SHP77 treated with DMSO at 0.1 percent for 48 hours (cell line): ENCODE measurements around the gene IKBIP.
"Not testable (repeated sequence)": the region's sequence is repeated elsewhere in the genome, so short reads cannot be mapped to it uniquely, and the experiment has no call there.

Experiments used
- DNase-seq: peaks from one replicate; lab custom pipeline; 2025; lab: John Stamatoyannopoulos, UW

Gene IKBIP, protein sequence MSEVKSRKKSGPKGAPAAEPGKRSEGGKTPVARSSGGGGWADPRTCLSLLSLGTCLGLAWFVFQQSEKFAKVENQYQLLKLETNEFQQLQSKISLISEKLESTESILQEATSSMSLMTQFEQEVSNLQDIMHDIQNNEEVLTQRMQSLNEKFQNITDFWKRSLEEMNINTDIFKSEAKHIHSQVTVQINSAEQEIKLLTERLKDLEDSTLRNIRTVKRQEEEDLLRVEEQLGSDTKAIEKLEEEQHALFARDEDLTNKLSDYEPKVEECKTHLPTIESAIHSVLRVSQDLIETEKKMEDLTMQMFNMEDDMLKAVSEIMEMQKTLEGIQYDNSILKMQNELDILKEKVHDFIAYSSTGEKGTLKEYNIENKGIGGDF

DNA sequence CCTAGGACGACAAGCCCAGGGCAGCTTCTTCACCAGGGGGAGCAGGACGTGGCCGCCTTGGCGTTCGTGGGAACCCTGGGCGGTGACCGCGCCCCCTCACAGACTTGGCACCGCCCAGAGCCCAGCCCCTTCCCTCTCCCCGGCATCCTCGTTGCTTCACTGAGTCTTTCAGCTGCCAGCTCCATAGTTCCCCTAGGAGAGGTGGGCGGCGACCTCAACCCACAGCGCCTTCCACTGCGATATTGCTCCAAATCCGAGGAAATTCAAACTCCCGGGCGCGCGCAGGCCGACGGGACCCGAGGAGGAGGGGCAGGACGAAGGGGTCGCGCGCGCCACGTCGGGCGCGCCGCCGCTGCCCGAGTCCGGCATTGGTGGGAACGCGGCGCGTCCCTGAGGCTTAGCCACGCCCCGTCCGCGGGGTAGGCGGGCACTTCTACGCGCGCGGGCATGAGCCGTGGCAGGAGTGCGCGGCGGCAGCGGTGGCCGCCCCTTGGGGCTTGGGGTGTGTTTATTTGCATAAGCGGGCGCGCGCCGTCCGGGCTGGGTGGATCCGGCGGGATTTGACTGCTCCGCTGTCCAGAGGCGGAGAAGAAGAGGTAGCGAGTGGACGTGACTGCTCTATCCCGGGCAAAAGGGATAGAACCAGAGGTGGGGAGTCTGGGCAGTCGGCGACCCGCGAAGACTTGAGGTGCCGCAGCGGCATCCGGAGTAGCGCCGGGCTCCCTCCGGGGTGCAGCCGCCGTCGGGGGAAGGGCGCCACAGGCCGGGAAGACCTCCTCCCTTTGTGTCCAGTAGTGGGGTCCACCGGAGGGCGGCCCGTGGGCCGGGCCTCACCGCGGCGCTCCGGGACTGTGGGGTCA, at the start of gene IKBIP, which contains the start of gene APAF1:
Gene IKBIP (minus strand): TSS at position 77 of the 860 bp plus-strand sequence. CDS start 87 bp downstream, outside the sequence.
Gene APAF1 (plus strand): TSS at position 579 of the 860 bp plus-strand sequence. CDS start 3,070 bp downstream, outside the sequence.
- DNase-seq: peak; percentile 87

DNA sequence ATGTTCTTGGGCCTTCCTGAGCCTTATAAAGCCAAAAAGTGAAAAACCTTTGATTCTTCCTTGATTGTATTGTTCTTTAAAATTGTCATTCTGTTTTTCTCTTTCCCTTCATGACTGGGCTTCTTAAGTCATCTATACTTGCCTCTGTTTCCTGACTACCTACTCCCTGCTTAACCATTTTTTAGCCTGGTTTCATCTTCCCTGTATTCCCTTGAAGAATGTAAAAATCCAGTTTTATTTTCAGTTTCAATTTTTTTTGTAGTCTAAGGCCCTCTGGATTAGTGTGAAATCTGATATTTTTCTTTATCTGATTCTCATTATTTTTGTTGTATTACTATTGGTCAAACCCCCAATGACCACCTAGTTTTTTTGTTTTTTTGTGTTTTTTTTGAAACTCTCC, 46.8 kb upstream of the IKBIP start:
- DNase-seq: no peak

DNA sequence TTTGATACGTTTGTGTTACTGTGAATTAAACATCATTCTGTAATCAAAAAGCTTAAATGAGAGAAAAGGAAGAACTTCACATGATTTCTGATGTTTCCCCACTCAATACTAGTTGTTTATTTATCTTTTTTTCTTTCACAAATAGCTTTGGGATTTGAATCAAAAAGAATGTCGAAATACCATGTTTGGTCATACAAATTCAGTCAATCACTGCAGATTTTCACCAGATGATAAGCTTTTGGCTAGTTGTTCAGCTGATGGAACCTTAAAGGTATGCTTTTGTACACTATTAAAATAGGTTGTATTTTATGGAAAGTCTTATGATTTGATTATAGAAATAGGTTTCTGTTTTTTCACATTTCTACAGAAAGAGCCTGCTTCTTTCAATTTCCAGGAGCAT, 42.0 kb upstream of the IKBIP start:
- DNase-seq: no peak

DNA sequence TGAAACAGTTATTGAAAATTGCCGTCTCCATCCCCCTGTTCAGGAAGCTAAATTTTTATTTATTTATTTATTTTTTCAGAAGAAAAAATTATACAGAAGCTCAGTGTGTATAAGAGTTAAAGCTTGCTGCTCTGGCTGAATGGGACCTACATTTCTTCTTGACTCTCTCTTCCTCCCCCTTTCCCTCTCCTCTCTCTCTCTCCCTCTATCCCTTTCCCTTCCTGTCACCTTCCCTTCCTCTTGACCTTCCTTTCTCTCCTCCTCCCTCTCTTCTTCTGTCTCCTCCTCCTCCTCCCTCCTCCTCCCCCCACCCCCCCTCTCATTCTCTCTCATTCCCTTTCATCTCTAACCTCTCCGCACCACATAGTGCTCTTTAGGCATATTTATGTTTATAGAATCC, 39.6 kb upstream of the IKBIP start:
- no peak for DNase-seq

DNA sequence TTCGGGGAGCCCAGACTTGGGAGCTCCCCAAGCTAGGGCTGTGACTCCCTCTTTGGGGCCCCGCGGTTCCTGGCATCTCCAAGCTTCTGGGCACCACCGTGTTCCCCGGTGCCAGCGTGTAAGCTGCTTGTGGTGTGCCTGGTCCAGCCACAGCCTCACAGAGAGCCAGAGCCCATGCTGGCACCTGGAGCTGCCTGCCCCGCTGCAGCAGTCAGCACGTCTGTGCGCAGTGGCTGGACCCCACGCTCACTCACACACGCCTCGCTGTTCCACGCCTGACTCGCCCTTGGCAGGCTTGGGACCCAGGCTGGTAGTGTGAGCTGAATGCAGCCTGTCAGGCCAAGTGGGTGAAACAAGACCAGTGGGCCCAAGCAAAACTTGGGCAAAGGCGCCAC, 35.0 kb upstream of the IKBIP start:
- DNase-seq: no peak

DNA sequence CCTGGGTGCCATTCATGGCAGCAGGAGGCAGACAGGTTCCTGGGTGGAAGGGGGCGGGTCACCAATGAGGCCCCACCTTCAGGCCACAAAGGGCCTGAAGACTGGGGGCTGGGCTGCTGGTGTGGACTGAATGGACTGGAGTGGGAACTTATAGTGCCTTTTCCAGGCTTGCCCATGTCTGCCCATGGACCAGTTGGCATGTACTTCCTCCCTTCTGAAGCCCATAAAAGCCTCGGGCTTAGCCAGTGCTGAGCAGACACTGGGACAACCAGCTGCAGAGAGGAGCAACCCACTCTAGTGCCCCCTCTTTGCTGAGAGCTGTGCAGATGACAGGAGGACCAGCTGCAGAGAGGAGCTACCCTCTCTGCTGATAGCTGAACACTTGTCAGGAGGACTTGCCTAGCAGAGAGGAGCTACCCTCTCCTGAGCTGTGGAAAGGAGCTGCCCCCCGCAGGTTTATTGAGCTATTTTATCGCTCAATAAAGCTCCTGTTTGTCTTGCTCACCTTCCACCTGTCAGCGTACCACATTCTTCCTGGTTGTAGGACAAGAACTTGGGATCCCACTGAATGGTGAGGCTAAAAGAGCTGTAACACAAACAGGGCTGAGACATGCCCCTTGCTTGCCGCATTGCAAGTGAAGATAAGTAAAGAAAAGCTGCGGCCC, 34.5 kb upstream of the IKBIP start:
- DNase-seq: no peak

DNA sequence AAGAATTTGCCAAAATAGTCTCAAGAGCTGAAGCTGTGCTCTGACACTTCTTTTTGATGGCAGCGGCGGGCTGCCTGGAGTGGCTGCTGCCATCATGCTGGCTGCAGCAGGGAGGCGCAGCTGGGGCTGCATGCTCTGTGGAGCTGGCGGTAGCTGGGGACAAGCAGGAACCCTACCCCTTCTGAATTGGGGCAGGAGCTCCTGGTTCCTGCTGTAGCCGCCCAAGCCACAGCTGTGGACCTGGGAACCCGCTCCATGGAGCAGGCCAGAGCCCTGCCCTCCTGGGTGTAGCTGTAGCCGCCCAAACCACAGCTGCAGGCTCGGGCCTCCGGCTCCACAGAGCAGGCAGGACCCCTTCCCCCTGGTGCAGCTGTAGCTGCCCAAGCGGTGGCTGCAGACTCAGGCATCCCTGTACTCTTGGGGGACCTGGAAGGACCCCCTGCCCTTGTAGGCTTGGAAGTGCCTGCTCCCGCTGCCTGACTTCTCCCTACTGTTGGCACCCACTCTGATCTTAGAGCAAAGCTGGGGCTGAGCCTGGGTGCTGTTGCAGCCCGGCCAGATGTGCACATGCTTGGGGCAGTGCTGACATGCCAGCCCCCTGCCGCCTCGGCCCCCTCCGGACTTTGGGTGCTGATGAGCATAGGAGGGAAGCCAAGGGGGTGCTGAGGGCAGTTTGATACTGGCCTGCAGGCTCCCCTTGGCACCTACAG, 33.8 kb upstream of the IKBIP start:
- no peak for DNase-seq

DNA sequence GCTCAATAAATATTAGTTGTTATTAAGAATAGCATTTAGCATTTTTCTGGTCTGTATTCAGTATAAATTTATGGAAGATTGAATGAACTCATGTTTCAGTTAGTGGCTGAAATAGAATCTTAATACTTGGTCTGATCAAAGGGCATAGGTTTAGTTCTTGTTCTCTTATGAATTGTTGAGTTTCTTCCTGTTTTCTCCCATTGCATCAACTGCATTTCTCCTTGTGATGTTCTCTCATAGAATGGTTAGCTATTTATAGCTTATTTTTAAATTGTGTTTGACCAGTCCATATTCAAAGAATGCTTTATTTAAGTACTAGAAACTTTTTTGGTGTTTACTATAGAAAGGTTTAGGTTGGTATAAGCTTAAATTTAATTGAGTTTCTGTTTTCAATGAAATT, 30.3 kb upstream of the IKBIP start:
- no peak for DNase-seq

DNA sequence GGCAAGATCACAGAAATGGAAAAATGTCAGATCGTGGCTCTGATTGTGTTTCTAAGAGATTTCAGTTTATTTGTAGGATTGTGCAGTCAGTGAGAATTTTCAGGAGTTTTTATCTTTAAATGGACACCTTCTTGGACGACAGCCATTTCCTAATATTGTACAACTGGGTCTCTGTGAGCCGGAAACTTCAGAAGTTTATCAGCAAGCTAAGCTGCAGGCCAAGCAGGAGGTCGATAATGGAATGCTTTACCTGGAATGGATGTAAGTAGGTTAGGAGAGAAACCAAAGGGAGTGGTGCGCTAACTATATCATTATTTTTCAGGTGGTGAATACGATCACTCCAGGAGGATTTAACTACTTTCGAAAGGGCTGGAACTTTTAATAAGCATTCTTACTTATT, 26.9 kb upstream of the IKBIP start:
- no peak for DNase-seq

DNA sequence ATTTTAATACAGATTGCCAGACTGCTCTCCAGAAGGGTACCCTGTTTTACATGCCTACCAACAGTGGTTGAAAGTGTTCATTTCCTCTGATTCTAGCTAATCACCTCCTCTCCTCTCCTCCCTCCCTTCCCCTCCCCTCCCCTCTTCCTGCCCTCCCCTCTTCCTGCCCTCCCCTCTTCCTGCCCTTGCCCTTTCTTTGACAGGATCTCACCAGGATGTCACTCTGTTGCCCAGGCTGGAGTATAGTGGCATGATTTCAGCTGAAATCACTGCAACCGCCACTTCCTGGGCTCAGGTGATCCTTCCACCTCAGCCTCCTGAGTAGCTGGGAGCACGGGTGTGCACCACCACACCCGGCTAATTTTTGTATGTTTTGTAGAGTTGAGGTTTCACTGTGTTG, 25.2 kb upstream of the IKBIP start:
- no peak for DNase-seq

DNA sequence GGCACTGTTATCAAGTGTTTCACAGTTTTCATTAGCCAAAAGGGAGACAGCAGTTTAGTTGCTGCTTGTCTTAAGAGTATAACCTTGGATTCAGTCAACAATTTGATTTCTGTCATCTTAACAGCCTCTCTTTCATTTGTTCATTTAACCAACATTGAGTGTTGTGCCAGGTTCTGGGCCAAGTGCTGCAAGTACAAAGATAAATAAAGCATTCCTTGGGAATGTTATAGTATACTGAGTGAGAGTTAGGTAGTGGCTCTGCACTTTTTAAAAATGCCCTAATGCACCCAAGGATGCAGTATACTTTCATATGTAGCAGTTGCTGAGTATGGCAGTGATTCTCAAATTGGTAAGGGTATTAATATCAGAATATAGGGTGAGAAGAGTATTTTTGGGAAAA, 15.9 kb upstream of the IKBIP start:
- no peak for DNase-seq

DNA sequence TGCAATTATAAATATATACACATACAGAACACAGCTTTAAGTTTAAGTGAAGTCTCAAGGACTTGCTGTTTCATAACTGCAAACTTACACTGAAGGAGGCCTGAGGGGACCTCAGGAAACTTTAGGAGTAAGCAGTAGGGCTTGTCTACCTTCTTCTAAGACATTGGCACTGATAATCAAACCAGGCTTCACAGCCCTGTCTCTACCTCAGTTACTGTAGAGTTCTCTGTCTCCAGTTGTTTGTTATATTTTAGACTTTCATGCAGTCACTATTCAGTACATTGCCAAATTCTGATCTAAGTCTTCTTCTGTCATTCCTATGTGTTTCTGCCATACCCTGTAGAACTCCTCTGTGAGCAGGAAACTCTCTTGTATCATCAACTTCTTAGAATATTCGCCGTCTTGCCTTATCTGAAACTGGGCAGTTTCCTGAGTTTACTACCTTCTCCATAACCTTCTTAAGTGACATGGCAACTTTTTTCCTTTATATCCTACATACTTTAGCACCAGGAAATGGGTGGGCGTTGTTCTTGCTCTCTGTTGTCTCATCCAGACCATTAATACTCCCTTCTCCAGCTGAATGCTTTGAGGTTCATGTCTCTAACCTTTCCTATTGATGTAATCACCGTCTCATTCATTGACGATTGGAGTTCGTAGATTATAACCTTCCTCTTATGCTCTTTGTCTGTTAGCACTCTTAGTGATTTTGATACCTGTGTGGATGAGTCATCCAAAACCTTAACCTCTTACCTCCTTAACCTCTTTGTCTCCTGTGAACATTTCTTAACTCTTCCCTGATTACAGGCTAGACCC, 11.9 kb upstream of the IKBIP start:
- no peak for DNase-seq

DNA sequence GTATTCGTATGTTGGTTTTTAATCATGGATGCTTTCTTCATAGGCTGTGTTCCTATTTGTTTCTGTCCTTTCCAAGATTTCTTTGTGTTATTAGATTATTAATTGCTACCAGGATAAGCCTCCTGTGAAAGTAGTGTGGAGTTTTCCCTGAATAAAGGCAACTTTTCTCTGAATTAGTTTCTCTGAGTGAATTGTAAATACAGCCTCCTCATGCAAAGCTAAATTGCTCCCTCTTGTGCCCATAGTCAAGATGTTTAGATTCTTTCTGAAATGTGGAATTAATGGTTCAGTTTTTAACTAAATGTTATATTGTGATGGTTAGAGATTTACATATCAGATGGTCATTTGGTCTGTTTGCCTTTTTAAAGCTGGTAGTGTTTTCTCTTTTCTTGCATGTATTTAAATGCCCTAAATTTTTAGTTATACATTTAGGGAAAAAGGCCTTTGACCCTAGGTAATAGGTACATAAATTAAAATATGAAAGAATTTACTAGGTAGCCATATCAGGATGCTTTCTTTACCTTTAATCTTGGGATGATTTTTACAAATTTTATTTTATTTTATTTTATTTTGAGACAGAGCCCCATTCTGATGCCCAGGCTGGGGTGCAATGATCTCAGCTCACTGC, 9.4 kb upstream of the IKBIP start:
- no peak for DNase-seq

DNA sequence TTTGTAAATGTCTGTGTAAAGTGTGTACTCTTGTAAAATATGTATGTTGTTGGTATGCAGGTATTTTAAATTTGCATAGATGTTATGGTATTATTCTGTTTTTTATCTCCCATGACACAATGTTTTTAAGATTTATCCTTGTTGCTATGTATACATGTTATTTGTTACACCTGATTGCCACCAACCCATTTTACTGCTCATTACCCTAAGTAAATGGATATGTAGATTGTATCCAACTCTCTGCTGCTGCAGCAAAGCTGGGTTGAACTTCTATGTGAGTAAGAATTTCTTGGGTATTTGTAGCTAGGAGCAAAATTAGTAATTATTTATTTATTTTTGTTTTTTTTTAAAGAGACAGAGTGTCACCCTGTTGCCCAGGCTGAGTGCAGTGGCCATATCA, 6.7 kb upstream of the IKBIP start:
- no peak for DNase-seq

DNA sequence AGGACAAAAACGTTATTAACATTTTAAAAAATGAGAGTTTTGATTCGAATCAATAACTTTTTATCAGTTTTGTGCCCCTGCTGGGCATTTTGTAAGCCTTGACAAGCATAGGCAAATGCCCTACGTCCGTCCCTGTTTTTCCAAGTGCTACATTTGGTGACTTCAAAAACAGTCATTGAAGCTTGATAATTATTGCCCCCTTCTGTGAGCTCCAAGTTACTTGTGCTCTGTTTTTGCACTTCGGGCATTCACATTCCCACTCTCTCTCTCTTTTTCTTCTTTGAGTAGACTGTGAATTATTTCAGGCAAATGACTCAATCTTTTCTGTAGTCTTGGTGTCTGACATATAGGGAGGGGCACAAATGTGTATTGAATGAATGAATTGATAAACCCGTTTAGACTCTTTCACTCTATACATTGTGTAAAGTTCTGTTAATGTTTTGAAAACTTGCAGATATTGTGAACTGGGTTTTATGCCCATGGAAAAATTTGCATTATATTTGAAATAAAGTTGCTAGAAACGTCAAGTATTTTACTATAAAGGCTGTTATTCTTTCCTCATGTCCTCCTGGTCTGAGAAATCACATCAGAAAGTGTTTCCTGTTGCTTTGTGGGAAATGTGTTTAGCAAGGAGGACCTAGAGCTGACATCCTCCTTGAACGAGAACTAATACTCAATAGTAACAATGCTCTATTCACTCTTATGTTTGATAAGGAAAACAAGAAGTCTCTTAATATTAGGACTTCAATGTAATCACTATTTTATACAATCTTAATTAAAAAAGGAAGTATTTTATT, 1.9 kb upstream of the IKBIP start:
- no peak for DNase-seq

DNA sequence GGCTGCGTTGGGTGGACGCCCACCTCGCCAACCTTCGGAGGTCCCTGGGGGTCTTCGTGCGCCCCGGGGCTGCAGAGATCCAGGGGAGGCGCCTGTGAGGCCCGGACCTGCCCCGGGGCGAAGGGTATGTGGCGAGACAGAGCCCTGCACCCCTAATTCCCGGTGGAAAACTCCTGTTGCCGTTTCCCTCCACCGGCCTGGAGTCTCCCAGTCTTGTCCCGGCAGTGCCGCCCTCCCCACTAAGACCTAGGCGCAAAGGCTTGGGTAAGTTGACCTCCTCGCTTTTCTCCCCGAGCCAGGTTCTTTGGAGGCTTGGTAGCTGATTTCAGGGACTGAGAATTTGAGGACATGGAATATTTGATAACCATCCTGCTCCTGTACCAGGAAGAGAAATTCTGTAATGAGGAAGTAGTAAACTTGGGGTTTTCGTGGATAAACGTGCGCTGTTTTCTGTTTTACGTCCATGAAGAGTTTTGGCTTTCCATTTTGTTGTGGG, 1.0 kb upstream of the IKBIP start:
- DNase-seq: no peak

DNA sequence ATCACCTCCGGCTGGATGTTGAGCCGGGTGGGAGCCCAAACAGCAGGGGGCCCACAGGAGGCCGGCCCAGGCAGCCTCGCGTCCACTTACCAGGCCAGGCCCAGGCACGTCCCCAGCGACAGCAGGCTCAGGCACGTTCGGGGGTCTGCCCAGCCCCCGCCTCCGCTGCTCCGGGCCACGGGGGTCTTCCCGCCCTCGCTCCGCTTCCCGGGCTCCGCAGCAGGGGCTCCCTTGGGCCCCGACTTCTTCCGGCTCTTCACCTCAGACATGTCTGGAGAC, 216 bp downstream of the IKBIP start:
- DNase-seq: no peak

DNA sequence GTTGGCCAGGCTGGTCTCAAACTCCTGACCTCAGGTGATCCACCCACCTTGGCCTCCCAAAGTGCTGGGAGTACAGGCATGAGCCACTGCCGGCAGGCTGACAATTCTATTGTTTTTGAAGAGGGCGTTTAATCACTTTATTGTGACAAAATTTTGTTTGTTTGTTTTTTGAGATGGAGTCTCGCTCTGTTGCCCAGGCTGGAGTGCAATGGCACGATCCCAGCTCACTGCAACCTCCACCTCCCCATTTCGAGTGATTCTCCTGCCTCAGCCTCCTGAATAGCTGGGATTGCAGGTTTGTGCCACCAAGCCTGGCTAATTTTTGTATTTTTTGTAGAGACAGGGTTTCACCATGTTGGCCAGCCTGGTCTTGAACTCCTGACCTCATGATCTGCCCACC, 1.8 kb downstream of the IKBIP start:
- DNase-seq: not testable (repeated sequence)

DNA sequence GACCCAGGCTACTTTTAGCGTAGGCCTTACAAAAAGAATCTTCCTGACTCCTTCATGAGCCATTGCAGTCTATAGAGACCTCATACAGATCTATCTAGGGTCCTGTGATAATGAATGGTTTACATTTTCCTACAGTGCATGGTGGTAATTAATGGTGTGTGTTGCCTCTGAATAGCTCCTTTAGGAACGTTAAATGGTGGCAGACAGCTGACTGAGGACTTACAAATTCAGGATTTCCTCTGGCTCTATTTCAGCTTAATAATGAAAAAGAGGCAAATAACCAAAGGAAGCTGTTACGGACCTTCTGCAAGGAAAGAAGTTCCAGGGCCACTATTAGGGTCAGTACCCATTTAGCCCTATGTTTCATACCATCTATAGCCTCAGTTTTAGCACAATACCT, 5.1 kb downstream of the IKBIP start:
- no peak for DNase-seq

DNA sequence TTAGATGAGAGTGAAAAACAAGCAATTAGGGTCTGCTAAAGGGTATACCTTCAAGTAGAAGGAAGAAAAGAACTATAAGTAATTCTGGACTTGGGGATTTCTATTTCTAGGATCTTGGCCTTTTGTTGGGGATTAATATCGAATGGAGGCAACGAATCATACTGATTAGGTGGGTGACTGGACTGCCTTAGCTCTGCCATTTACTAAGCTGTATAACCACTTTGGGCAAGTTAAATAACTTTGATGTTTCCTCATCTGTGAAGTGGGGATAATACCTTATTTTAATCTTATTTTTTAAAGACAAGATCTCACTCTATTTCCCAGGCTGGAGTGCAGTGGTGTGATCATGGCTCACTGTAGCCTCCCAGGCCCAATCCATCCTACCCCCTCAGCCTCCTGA, 6.6 kb downstream of the IKBIP start:
- no peak for DNase-seq
